Measurements from ENCODE around the gene CKM.

- TF ChIP-seq CTCF (IDR thresholded peaks at IDR 0.05; ENCODE audit: low read depth, low read length), result no peak
- no peak for TF ChIP-seq EZH2phosphoT487 (IDR thresholded peaks at IDR 0.05; ENCODE audit: low read depth)
Observed at GRCh38 chr19:45311621-45312020, 11.1 kb downstream of the CKM start.

All from OCI-LY3 (cell line).